ENCODE measurements around the gene MIER2. TPM values are rescaled to one million over a fixed set of nuclear protein-coding genes. Genes with fewer than 3 reads are reported as not detected.

Gene MIER2
- polyA plus RNA-seq, 2 of the 4 experiments (the other 2 are of a cell fraction), result 8.8 to 11.5 TPM

GRCh38 chr19:306151-306900 lies 38.3 kb downstream of the MIER2 start:
- DNase-seq (ENCODE audit: low read depth in 1 of 2, low spot score in 1 of 2) (no peak), ATAC-seq (no peak), FAIRE-seq (no peak)
- ChIA-PET POLR2A (no interaction called here), CTCF (no interaction called here)
- Histone ChIP-seq H3K4me1 (no peaks in the 10 kb centered on the region), H3K9me3 (no peaks in the 10 kb centered on the region), H3K27ac (no peak overlapping the region), H3K4me2 (no peak overlapping the region), H3K4me3 (no peak overlapping the region)
- 95% methylated on average over 26 of the region's 50 CpGs for WGBS (ENCODE audit: missing lambda C conversion rate)
- no peak for TF ChIP-seq RCOR1 (IDR thresholded peaks at IDR 0.05; ENCODE audit: low read depth, low read length)
- no peak for TF ChIP-seq RAD21 (conservative IDR thresholded peaks at IDR 0.05 in 1 of 2, IDR thresholded peaks at IDR 0.05 in 1 of 2)
- no peak for TF ChIP-seq NR3C1 (IDR thresholded peaks at IDR 0.05)
- TF ChIP-seq ZC3H11A (IDR thresholded peaks at IDR 0.05), result no peak
- TF ChIP-seq, protein P1, sequence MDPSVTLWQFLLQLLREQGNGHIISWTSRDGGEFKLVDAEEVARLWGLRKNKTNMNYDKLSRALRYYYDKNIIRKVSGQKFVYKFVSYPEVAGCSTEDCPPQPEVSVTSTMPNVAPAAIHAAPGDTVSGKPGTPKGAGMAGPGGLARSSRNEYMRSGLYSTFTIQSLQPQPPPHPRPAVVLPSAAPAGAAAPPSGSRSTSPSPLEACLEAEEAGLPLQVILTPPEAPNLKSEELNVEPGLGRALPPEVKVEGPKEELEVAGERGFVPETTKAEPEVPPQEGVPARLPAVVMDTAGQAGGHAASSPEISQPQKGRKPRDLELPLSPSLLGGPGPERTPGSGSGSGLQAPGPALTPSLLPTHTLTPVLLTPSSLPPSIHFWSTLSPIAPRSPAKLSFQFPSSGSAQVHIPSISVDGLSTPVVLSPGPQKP (IDR thresholded peaks at IDR 0.05; ENCODE audit: low read depth, low read length), result no peak
- no peak for TF ChIP-seq FOXS1 (CRISPR knock-in tag; IDR thresholded peaks at IDR 0.05)
- TF ChIP-seq, protein P2, sequence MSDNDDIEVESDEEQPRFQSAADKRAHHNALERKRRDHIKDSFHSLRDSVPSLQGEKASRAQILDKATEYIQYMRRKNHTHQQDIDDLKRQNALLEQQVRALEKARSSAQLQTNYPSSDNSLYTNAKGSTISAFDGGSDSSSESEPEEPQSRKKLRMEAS (IDR thresholded peaks at IDR 0.05), result no peak
- TF ChIP-seq EHMT2 (IDR thresholded peaks at IDR 0.05; ENCODE audit: low read depth), result no peak
- no peak for TF ChIP-seq MAZ (IDR thresholded peaks at IDR 0.05; ENCODE audit: borderline replicate concordance, low read depth, low read length)
- TF ChIP-seq RFX5 (IDR thresholded peaks at IDR 0.05), result no peak
- TF ChIP-seq POLR2AphosphoS2 (conservative IDR thresholded peaks at IDR 0.05; ENCODE audit: low read length), result no peak
- TF ChIP-seq SMC3 (IDR thresholded peaks at IDR 0.05), result no peak
- TF ChIP-seq KDM1A (IDR thresholded peaks at IDR 0.05; ENCODE audit: low read depth), result no peak

DNA sequence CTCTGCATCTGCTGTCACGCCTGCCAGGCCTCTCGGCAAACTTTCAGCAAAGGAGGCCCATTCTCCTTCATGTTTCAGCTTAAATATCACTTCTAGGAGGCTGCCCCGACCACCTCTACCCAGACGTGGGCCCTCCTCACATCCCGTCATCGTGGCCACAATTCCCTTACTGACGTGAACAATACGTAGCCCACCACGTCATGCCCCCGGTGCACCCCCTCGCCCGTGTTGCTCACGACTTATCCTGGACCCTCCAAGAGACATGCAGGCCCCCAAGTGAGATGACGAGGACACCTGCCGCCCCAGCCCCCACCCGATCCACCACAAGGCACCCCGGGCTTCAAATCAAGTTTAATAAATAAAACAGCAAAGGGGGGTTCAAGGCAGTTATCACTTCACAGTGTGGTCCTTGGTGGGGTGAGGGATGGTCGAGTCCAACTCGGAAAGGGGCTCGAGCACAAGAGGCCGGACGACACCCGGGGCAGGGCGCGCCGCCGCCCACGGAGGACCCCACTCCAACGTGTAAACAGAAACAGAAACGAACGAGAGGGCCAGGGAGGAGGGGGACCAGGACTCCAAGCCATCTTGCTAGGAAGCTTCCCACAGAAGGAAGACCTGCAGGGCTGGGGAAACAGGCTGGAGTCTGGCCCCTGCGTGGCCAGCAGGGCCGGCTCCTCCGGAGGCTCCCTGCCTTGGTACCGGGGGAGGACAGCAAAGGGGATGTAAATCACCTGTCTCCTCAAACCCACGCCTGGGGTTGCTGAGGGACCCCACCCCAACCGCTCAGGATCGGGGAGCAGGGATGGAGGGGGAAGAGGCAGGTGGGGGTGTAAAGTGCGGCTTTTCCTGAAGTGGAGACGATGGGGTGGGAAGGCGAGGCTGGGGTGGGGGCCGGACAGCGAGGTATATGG lies 39.1 kb downstream of the MIER2 start:
- H3K27ac ChIP-seq, result no peak overlapping the region
- FAIRE-seq, result no peak
- ChIA-PET CTCF (interaction anchor here (1.3 kb wide), 1 partner anchor 10 kb away, joined by 5 read pairs; no protein-coding TSS in a partner anchor), POLR2A (no interaction called here)
- H3K9me3 ChIP-seq, result no peaks in the 10 kb centered on the region
- H3K4me1 ChIP-seq, result no peaks in the 10 kb centered on the region
- H3K4me2 ChIP-seq, result no peak overlapping the region
- H3K4me3 ChIP-seq, result no peak overlapping the region
- no peak for DNase-seq (ENCODE audit: low read depth in 1 of 2, low spot score in 1 of 2)
- ATAC-seq, result no peak
- WGBS (ENCODE audit: missing lambda C conversion rate), result 96% methylated on average over 31 of the region's 43 CpGs
- TF ChIP-seq, protein P3, sequence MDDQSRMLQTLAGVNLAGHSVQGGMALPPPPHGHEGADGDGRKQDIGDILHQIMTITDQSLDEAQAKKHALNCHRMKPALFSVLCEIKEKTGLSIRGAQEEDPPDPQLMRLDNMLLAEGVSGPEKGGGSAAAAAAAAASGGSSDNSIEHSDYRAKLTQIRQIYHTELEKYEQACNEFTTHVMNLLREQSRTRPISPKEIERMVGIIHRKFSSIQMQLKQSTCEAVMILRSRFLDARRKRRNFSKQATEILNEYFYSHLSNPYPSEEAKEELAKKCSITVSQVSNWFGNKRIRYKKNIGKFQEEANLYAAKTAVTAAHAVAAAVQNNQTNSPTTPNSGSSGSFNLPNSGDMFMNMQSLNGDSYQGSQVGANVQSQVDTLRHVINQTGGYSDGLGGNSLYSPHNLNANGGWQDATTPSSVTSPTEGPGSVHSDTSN (IDR thresholded peaks at IDR 0.05), result no peak
- TF ChIP-seq RNF2 (IDR thresholded peaks at IDR 0.05; ENCODE audit: borderline replicate concordance, low read depth) (no peak), HOXB5 (CRISPR knock-in tag; IDR thresholded peaks at IDR 0.05) (no peak), TP53 (CRISPR knock-in tag; IDR thresholded peaks at IDR 0.05) (no peak), SMC3 (IDR thresholded peaks at IDR 0.05) (no peak), HEYL (CRISPR knock-in tag; IDR thresholded peaks at IDR 0.05) (no peak), EHF (CRISPR knock-in tag; IDR thresholded peaks at IDR 0.05) (no peak), CBX8 (IDR thresholded peaks at IDR 0.05) (no peak), CEBPB (IDR thresholded peaks at IDR 0.05) (no peak), CHD4 (IDR thresholded peaks at IDR 0.05; ENCODE audit: borderline replicate concordance) (no peak), MYC (IDR thresholded peaks at IDR 0.05; ENCODE audit: borderline replicate concordance, low read length) (no peak), PHF8 (IDR thresholded peaks at IDR 0.05; ENCODE audit: borderline replicate concordance, low read depth) (no peak), RAD21 (conservative IDR thresholded peaks at IDR 0.05 in 1 of 2, IDR thresholded peaks at IDR 0.05 in 1 of 2) (no peak), BHLHE40 (IDR thresholded peaks at IDR 0.05; ENCODE audit: low read depth, low read length) (no peak), RCOR1 (IDR thresholded peaks at IDR 0.05; ENCODE audit: low read depth, low read length) (no peak), ZNF302 (CRISPR knock-in tag; IDR thresholded peaks at IDR 0.05) (no peak), HOXA7 (CRISPR knock-in tag; IDR thresholded peaks at IDR 0.05) (no peak), CHD2 (IDR thresholded peaks at IDR 0.05; ENCODE audit: low read length, partially characterized antibody) (no peak)

Measured in A549 (cell line).